EH (cell line): ENCODE measurements around the gene EGR2.
"Not testable (repeated sequence)": the region's sequence is repeated elsewhere in the genome, so short reads cannot be mapped to it uniquely, and the experiment has no call there.

ENCODE experiments used
- DNase-seq: peaks from one replicate; pipeline ENCODE4 v3.0.0-alpha.2; 2015; ENCODE audit warnings: low read depth

EGR2 gene

DNA sequence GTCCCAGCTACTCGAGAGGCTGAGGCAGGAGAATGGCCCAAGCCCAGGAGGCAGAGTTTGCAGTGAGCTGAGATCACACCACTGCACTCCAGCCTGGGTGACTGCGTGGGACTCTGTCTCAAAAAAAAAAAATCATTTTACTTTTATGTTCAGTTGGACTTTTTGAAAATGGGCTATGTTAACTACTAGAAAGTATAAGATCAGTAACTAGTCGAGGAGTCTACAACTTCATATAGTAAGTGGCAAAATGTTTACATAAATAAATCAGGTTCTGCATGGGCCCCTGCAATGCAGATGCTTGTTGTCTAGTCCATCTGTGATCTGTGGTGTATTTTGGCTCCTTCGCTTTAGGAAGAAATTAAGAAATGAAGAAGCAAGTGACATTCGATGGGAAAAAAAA is 23.9 kb downstream of the EGR2 start:
- no peak for DNase-seq

DNA sequence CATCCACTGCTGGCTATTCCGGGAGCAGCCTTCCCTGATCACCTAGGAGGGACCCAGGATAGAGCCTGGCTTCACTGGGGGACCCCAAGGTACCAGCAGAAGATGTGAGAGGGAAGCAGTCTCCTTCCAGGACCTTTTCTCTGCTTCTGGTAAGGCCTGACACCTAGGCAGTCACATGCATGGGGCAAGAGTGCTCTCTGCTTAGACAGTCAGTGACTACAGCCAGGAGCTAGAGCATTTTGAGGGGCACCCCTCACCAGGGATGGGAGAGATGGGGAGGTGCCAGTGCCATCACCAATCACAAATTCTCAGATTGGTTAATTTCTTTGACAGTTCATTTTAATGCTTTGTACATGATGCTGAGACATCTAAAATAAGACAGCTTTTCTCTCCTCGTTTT is 25.6 kb downstream of the EGR2 start:
- DNase-seq, result no peak

DNA sequence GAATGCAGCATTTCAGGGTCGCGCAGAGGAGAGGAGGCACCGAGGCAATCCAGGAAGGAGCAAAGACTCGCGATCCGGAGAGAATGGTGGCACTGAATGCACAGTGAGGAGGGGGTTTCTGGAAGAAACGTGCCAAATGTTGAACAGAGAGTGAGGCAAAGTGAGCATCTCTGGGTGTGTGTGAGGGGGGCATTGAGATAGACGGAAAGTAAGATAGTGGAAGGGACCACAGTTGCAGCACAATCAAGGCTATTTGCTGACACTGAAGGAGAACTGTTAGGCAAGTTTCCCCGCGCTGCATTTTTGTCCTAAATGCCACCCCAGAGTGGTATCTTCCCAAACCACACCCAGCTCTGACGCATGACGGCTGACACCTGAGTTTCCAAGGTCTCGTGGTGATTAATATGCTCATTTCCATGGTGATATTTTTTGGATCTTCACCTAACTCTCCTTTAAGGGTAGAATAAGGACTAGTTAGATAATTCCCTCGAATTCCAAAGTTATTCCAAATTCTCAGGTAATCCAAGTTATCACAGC is 26.1 kb downstream of the EGR2 start:
- no peak for DNase-seq

DNA sequence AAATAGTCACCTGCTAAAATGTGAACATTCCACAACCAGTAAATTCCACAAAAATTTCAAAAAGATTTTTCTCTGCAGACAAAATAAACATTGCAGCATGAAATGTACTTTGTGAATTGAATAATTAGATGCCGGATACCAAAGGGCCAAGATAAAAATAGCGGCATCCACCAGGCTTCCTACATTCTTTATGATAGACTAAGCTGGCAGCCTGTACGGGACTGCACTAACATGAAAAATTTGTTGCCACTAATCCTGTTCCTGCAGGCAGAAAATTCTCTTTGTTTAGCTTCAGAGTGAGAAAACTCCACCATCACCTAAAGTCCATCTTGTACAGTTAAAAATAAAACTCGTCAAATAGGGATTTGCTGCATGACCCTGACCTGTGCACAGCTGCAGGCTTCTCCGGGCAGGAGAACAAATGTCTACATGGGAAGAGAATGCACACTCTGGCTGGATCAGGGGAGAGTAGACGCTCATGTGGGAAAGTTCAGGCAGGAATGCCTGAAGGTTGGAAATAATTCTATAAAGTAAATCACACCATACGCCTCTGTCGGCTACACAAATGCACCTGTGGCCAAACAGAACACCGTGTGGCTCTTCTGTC is 27.2 kb downstream of the EGR2 start:
- peak; percentile 79 for DNase-seq

DNA sequence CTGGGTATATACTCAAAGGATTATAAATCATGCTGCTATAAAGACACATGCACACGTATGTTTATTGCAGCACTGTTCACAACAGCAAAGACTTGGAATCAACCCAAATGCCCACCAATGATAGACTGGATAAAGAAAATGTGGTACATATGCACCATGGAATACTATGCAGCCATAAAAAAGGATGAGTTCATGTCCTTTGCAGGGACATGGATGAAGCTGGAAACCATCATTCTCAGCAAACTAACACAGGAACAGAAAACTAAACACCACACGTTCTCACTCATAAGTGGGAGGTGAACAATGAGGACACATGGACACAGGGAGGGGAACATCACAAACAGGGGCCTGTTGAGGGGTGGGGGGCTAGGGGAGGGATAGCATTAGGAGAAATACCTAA is 27.9 kb downstream of the EGR2 start:
- DNase-seq, result not testable (repeated sequence)

DNA sequence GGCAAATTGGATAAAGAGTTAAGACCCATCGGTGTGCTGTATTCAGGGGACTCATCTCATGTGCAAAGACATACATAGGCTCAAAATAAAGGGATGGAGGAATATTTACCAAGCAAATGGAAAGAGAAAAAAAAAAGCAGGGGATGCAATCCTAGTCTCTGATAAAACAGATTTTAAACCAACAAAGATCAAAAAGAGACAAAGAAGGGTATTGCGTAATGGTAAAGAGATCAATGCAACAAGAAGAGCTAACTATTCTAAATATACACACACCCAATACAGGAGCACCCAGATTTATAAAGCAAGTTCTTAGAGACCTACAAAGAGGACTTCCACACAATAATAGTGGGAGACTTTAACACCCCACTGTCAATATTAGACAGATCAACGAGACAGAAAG is 31.6 kb downstream of the EGR2 start:
- DNase-seq, result not testable (repeated sequence)

DNA sequence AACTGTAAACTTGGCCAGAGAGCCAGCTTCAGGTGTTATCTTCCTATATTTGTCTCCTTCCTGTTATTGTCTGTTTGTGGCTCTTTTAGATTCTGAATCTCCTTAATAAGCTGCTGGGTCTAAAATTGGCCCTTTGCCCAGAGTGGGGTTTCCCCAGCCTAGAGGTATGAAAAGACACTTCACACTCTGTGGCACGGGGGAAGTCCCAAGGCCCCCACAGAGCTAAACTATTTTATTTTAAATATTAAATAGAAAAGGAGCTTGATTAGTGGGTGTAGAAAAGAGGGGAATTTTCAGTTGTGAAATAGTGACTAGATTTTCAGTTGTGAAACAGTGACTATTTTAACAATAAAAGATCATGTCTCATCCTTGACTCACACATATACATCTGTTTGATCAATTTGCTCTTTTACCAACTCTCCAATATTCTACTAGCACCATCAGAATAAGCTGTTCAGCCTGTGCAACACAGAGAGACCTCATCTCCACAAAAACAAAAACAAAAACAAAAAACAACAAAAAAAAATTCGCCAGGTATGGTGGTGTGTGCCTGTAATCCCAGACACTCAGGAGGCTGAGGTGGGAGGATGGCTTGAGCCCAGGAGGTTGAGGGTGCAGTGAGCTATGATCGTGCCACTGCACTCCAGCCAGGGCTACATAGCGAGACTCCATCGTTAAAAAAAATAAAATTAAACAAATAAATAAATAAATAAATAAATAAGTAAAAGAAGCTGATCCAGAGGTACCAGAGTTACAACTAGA is 36.5 kb downstream of the EGR2 start:
- DNase-seq, result peak; percentile 5

DNA sequence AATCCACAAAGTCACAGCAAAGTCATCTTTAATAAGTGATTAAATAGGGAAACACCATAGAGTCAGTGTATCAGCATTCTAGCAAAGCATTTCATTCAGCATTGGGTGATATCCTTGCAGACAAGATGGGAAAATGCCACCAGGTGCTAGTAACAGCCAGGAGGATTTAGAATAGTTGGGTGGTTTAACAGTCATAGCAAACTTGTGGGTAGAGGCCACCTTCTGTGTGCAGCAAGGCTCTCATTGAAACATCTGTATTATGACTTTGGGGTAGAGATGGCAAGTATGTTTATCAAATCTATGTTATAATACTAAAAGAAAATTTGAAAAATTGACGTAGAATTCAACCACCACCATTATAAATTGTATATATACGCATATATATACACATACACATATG is 38.0 kb downstream of the EGR2 start:
- DNase-seq, result no peak

DNA sequence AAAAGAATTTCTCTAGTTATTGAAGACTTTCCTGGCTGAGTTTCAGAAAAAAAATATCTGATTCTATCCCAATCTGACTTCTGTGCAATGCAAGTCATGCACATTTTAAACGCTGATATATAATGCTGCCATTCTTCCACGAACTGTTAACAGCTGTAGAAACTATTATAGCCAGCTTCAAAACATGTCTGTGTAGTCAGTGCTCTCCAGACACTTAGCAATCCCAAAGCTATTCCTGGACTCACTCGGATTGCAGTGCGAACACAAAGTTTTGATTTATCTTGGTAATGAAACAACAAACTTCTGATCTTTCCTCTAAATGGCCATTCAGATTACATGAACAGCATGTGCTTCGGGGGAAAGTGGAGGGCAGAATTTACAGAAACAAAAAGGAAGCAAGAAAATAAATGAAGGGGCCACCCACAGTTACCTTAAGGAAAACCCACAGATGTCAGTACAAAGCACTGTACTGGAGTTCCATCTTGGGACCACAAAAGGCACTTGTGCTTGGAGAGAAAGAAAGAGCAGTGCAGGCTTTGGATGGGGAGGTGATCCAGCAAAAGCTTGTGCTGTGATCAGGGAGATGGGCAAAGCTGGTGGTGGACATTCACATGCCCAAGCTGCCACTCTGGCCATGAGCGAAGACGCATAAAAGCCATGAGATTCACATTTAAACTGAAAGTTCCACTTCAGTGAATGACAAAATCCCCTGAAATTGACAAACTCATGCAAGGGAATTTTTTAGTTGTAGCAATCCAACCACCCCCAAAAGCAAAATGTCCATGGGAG is 43.8 kb downstream of the EGR2 start:
- DNase-seq, result peak; percentile 8

DNA sequence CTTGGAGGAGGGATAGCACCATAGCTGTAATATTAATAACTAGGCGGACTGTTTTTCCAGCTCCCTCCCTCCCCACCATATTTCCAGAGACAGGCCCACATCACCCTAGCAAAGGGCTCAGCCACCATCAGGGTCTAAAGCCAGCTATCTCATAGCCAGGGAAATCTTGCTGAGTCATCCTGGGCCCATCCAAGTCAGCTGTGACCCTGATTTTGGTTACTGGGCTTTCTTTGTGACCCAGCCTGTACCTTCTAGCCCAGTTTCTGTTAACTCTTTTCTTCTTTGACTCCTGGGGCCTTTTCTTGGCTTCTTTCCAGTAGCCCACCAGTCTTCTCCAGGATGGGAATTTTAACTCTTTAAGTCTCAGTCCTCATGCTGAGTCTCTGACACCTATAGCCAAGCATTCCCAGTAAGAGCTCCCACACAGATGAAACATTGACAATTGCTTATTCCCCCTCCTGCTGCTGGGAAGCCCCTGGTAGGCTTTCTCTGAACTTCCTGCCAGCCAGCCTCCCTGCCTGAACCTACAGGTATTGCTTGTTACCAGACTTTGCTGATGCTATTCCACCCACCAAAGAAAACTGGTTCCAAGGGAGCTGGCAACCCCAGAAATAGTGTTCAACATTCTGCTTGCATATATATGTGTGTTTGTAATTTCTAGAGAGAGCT is 46.5 kb downstream of the EGR2 start:
- peak; percentile 32 for DNase-seq

DNA sequence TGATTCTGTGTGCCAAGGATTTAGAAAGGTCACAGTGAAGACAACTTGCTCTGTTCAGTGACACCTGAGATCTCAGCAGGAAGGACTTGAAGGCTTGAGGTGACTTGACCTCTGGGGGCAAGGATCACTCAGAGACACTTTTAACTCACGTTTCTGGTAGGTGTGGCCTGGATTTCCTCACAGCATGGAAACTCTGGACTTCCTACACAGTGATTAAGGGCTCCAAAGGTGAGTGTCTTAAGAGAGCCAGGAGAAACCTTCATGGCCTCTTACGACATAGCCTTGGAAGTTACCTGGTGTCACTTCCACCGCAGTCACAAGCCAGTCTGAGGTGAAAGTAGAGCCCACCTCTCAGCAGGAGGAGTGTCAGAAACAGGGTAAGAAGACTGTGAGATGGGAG is 49.8 kb downstream of the EGR2 start:
- DNase-seq, result no peak

DNA sequence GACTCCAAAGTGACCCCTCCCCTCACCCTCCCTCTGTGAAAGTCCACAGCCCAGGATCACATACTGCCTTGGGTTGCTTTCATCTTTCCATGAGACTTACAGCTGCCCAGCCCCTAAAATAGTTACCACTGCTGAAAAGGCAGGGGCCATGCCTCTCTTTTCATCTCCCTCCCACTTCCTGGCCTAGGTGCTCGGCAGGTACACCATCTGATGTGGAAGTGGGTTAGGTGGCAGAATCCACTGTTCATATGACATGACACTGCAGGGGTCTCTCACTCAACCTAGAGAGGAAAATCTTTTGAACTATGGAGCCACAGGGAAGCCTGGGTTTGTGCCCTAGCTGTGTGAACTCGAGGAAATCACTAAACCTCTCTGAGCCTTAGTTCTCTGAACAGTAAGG is 50.4 kb downstream of the EGR2 start:
- DNase-seq, result no peak

DNA sequence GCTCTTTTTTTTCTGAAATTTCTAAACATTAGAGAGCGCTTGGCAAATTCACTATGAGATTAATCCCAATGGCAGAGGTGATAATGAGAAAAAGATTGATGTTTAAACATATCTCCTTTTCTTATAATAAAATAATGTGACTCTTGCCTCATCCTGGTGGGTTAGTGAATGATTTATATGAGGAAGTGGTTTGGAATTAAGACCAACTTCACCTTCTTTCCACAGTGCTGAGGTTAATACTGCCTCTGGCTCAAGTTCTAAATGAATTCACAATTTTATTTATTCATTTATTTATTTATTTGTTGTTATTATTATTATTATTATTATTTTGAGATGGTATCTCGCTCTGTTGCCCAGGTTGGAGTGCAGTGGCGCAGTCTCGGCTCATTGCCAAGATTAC is 52.2 kb downstream of the EGR2 start:
- DNase-seq, result no peak

DNA sequence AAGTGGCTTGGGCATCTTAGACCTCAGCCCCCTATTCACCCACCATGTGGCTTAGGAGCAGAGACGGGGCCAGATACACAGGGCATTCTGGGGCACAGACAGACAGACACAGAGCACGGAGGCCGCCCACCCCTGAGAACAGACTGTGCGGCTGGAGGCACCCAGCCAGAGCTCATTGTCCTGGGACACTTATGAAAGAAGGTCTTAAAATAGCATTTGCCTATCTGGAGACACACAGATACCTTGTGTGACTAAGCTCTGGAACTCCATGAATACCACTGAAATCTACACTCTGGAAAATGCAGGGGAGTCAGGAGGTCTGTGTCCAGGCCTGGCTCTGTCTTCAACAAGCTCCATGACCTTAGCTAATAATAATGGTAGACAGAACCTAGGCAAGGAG is 53.0 kb downstream of the EGR2 start:
- DNase-seq, result no peak
